ENCODE results near the gene CHST3.

The CHST3 gene

DNA sequence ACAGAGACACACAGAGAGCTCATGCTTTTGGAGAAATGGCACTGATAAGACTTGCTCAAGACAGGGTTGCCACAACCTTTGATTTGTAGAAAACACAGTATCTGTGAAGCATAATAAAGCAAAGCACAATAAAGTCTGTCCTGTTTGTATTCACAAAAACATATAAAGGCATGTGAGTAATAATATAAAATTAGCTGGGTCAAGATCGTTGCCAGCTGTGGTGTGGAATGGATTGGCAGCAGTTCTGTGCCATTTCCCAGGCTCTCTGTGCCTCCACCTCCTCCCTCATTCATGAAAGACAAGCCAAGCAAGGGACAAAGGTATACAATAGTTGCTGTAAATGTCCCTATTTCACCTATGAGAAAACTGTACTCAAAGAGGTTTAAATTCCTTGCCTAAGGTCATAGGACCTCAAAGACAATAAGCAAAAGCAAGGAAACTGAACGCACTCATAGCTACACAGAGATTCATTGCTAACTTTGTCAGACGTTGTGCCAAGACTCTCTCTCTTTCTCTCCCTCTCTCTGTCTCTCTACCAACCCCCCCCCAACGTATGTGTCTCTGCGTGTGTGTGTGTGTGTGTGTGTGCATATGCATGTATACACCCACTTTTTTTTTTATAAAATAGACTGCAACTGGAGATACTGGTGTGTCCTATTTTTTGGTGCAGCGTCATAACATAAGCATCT, 31.8 kb downstream of the CHST3 start:
- no peak for DNase-seq

DNA sequence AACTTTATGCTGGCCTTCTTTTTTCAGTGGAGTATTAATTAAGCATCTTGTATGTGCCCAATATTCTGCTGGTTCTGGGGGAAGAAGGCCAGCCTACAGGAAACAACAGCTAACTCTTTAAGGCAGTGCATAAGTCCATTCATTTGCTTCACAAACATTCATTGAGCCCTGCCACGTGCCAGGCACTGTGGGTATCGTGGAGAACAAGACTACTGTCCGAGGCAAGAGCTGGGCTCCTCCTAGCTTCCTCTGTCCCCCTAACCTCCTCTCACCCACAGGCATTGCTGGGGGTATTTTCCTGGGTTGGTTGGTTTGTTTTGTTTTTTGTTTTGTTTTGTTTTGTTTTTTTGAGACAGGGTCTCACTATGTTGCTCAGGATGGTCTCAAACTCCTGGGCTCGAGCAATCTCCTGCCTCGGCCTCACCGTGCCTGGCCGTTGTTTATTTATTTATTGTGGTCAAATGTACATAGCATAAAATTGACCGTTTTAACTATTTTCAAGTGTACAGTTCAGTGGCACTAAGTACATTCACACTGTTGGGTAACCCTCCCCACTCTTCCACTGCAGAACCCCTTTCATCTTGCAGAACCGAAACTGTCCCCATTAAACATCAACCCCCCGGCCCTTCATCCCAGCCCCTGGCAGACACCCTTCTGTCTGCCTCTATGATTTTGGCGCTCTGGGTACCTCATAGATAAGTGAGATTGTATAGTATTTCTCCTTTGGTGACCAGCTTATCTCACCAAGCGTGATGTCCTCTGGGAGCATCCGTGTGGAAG, 32.6 kb downstream of the CHST3 start:
- DNase-seq = no peak

DNA sequence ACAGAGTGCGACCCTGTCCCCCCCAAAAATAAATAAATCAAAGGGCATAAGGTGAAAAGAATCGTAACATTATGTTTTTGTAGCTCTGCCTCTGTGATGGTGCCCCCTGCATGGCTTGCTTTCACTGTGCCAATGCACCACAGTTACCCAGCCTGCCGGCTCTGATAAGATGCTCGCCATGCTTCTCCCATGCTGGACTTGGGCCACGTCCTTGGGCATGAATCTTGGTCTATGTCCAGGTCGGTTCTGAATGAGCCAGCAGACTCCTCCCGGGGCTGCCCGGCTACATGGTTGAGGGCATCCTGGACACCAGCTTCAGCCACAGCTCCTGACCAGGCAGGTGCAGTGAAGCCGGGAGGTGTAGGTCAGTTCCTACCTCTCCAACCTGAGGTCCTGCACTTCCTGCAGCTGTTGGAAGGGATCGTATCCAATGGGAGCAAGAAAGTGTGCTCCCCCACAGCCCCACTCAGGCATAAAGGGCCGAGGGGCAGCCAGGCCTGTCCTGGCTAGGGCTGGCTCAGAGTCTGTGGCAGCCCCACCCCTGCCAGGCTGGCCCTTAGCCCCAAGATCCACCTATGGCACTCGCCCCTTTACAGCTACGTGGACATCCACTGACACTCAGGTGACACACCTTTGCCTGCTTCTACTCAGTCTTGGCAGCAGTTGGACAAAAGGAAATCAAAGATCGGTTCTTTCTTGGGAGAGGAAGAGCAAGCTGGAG, 34.1 kb downstream of the CHST3 start:
- DNase-seq = no peak

DNA sequence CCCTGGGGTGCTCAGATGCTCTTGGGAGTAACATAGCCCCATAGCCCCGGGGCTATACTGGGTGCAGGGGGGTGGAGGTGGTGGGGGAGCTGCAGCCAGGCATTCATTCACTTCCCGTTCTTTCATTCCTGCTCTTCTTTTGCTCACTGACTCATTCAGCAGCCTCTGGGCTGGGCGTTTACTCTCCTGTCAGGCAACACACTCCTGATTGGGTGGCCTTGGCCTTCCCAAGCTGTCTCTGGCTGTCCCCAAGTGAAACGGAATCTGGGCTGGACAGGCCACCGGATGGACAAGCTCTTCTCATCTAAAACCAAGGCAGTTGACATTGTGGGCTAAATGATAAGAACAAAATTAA, 34.6 kb downstream of the CHST3 start:
- no peak for DNase-seq

DNA sequence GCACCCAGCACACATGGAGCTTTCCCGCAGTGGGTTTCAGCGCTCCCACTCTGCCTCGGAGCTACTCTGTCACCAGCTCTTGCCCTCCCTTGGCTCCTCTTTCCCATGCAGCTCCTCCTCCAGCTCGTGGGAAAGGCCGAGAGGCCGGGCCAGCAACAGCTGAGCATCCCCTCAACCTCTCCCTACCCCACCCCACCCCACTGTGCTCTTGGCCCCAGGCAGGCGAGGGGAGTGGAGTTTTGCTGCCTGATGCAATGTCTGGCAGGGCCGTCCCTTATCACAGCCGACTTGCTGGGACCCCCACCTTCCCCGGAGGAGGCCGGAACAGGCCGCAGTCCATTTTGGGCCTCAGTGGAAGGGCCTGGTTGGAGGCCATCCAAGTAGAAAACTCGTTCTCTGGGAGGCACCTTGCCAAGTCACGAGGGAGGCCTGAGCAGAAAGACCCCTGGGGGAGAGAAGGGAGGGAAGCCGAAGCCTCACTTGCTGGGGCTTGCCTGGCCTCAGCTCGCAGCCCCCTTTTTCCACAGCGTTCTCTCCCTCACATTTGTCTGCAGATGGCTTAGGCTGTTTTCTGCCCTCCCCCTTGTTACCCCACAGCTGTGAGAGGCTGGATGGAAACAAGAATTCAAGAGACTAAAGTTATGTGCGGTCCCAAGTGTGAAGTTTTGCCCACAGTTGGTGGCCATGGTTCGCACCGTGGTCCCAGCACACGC, 35.3 kb downstream of the CHST3 start:
- DNase-seq = no peak

DNA sequence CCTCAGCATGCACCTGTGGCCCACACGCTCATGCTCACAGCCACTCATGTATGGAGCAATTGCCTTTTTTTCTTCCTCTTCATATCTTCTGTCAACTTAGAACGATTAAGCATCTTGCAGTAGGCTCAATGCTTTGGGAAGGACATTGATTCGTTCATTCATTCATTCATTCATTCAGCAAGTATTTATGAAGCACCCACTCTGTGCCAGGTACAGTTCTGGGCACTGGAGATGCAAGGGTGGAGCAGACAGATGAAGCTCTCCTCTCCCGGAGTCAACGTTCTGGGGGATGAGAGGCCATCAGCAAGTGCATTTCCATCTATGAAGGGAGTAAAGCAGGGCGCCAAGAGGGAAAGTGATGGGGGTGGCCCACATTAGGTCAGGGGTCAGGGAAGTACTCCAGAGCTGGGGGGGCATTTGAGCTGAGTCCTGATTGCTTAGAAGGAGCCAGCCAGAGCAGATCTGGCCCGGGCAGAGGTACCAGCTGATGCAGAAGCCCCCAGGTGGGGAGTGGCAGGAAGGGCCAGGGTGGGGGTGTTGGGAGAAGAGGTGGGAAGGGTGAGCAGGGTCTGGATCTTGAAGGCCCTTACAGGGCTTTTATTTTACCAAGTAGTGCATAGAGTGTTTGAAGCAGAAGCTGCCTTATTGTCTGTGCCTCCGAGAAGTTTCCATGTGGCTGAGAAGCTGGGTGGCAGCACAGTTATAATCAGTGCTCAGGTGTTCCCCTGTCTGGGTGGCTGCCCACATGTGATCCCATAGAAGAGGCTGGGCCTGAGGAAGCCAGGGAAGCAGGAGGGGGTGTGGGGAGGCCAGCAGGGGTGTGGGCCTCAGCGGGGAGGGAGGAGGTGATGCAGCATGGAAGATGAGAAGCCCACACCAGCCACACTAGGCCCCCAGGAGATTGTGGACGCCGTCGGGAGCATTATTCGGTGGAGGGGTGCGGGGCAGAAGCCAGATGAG, 36.2 kb downstream of the CHST3 start:
- DNase-seq = no peak

DNA sequence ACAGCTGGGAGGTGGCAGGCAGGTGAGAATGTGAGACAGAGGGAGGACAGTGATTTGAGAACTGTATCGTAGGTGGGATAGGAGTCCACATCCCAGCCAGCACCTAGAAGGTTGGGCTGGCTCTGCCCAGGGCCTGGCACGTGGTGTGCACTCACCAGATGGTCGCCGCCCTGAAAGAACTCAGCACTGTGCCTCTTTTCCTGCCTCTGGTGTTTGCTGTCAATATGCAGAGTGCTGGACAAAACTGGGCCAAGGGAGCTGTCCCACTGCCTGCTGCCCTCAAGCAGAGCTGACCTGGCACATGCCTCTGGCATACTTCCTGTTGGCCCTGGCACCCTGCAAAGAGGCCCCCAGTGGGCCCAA, 36.8 kb downstream of the CHST3 start:
- DNase-seq = no peak

DNA sequence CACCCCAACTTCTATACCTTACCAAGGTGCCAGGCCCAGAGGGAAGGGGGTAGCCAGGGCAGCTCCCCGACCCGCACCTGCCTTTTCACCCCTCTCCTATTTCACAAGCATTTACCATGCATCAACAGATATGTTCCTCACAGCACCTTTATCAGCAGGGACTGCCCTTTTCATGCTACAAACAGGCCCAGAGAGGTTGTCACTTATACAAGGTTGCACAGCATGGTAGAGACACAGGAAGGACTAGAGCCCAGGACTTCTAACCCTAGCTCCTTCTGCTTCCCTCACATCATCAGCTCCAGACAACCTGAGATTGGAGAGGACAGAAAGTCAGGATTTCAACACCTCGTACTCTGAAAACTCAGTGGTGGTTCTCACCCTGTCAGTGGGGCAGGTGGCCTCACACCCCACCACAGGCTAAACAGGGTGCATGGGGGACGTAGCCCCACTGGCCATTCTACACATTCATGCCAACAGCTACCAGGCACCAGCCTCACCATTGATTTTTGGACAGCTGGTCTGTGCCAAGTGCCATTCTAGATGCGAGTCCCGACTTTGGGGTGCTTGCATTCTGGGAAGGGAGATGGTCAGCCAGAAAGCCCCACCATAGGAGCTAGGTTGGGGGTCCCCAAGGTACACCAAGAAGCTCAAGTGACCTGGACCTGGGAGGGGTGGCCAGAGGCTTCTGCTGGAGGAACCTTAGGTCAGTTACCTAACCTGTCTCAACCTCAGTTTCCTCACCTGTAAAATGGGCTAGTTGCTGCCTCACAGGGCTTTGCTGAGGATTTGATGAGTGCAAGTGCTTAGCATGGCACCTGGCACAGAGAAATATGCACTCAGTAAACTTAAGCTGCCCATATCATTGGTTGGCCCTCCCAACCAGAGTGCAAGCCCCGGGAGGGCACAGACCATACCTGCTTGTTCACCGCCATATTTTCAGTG, 38.4 kb downstream of the CHST3 start:
- no peak for DNase-seq

DNA sequence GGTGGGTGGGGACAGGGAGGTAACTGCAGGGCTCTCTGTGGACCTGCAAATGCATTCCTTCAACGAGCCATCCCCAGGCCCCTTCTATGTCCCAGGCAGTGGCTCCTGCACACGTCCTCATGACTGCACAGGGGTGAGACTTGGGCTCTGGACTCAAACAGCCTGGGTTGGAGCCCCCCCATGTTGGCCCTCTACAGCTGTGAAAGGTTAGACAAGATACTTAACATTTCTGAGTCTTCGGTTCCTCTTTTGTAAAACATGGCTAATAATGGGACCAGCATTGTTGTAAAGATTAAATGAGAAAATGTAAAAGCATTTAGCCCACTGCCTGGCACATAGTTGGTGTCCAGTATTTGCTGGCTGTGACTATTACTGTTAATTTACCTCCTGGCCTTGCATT, 41.8 kb downstream of the CHST3 start:
- DNase-seq = no peak

DNA sequence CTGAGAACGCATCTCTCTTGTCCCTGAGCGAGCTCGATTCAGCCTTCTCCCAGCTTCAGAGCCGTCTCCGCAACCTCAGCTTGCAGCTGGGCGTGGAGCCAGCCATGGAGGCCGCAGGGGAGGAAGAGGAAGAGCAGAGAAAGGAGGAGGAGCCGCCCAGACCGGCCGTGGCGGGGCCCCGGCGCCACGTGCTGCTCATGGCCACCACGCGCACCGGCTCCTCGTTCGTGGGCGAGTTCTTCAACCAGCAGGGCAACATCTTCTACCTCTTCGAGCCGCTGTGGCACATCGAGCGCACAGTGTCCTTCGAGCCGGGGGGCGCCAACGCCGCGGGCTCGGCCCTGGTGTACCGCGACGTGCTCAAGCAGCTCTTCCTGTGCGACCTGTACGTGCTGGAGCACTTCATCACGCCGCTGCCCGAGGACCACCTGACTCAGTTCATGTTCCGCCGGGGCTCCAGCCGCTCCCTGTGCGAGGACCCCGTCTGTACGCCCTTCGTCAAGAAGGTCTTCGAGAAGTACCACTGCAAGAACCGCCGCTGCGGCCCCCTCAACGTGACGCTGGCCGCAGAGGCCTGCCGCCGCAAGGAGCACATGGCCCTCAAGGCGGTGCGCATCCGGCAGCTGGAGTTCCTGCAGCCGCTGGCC, 43.2 kb downstream of the CHST3 start:
- DNase-seq = no peak

DNA sequence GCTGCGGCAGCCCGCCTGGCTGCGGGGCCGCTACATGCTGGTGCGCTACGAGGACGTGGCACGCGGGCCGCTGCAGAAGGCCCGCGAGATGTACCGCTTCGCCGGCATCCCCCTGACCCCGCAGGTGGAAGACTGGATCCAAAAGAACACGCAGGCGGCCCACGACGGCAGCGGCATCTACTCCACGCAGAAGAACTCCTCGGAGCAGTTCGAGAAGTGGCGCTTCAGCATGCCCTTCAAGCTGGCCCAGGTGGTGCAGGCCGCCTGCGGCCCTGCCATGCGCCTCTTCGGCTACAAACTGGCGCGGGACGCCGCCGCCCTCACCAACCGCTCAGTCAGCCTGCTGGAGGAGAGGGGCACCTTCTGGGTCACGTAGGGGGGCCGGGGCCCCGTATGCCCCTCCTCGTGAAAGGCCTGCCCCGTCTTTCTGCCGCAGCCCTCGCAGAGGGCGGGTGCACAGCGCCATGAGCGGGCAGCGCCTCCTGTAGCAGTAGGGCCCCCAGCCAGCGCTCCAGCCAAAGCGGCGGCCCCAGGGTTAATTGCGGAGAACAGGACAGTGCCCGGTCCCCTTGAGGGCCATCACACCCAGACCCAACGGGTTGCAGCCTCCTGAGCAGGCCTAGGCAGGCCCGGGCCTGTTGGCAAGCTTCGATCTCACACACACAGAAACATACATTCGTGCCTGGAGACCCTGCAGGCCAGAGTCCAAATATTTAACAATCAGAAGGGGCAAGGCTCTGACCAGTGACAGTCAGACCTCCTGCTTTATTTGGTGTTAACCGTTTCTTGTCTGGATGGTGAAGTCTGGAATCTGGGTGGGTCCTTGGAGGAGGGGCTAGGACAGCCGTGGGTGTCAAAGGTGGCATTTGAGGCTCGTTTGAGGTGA, 44.1 kb downstream of the CHST3 start:
- no peak for DNase-seq

DNA sequence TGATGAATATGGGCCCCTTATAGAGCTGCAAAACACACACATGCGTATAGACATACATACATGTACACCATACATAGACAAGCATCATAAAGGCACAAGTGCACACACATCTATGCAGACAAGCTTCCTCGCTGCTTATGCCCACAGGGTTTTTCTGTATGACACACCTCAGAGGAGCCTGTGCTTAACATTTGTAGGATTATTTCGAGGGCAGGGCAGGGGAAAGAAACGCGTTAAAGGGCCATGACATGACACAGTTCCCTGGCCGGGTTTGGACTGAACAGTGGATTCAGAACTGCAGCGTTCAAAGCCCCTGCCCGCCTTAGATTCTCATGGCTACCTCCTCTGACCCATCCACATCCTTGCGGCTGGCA, 44.8 kb downstream of the CHST3 start:
- DNase-seq = no peak

DNA sequence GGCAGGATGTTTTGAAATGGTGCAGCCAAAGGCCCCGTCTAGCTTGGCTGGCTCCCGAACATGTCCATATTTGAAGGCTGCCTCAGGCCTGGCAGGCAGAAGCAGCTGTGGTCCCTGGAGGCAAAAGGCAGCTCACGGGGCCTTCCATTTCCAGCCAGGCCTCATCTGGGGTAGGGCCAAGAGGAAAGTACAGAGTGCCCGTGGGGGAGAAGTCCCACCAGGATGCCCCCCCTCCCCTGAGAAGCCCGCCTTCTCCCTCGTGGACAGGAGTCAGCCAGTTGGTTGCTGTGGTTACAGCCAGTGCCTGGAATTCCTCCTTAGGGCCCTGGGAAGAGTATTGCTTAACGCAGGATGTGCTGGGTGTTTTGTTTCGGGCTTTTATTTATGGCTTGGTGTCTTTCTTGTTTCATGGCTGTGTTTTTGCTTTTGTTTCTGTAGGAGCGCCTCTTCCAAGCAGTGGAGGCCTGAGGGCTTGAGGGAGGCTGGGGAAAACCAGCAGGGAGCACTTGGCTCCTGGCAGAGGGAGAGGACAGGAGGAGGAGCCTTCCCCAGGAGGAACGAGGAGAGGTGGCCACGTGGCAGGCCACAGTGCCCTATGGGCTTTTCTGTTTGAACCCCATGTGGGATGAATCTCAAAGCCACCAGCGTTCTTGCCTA, 45.4 kb downstream of the CHST3 start:
- no peak for DNase-seq

DNA sequence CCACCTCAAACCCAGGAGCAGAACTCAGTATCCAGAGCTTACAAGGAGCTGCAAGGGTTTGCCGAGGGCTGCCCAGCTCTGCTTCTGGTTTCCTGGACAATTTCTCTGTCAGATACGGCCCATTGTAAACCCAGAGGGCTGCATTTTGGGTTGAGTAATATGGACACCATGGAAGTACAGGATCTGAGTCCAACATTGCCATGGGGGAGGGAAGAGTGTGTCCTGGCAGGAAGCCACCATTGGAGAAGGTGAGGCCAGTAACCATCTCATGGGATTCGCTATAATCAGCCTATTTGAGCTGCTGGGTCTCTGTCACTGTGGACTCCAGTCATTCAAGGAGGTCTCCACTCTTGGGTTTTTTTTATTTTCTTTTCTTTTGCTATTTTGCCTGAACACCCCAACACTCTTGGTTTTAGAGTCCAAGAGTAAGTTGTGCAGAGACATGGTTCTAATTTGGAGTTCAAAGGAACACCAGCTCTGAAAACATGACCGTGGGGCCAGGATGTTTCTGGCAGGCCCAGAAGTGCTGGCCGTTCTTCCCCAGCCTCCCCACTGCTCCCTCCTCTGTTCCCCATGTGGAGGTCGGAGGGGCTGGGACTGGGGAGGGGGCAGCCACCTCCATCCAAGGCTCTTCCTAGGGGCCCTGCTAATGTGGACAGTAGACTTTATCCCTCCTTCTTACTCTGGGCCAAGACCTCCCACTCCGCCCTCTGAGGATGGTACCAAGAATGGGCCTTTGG, 46.2 kb downstream of the CHST3 start:
- no peak for DNase-seq

DNA sequence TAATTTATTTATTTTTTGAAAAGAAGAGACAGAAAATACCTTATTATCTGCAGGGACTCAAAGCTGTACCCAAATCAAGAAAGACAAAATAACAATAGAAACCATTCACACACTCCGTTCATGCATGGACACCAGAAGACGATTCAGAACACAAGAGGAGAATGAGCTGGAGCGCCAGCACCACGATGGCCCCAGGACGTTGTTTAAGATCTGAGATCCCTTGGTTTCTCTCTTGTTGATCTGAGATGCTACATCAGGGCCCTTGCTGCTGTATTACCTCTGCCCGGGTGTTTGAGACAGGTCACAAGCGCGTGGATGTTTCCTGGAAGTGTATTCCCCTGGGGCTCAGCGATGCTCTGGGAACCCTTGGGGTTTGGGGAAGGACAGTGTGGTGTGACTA, 46.8 kb downstream of the CHST3 start:
- no peak for DNase-seq

DNA sequence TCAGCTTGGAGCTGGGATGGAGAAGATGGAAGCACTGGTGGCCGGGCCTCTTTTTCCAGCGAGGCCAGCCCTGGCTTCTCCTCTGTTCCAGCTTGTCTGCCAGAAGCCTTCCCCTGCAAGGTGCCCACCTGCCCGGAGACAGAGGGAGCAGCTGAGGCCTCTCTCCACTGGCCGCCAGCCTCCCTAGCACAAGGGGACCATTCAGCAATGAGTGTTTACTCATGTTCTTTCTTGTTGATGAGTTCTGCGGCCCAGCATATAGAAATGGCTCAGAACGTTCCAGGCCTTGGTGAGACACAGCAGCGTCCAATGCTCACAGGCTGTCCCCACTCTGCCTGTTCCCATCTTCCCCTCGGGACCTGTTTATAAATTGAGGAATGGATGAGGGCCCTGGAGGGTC, 47.3 kb downstream of the CHST3 start:
- no peak for DNase-seq

DNA sequence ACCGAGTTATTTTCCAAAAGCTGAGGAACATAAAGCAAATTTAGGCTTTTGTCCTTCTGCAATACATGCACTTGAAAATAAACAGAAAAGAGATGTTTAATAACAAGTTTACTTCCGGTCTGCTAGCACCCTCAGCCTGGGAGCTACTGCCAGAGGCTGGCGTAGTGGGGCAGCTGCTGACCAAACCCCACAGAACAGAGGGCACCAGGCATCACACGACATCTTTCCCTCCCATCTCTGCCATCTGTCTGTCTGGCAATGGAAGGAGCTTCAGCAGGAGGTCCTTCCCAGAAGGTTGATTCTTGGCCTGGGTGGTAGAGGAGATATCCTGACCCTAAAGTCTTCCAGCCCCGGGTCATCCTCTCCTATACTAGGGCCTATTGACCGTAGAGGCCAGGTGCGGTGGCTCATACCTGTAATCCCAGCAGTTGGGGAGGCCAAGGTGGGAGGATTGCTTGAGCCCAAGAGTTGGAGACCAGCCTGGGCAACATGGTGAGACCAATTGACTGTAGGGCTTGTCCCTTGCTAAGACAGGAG, 47.8 kb downstream of the CHST3 start:
- no peak for DNase-seq

DNA sequence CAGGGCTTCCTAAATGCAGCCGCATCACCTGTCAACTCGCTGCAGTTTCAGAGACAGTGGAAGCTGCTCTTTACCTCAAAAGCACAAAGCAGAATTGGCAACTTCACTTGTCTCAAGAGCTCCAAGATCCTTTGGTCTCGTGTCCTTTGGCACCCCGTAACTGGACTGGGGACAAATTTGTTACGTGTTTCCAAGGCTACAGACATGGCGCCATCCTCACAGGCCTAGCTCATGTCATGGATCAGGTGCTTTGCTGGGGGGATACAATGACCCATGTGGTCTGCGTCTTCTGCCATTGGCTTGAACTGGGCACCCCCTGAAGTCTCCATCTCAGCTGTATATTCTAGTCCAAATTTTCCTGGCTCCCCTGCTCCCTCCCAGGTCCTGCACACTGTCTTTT, 48.6 kb downstream of the CHST3 start:
- DNase-seq = no peak

Data from CD4-positive, alpha-beta T cell treated with Interleukin-4 for 4 hours (primary cell).